Heart left ventricle (tissue), 16 donors: Measurements from ENCODE around the gene SPIN1. TPM values are rescaled to one million over a fixed set of nuclear protein-coding genes. Genes with fewer than 3 reads are reported as not detected.

Source experiments
- ATAC-seq, 4 donors: fragments of 200-7000 bp; cut with Tn5 transposase; one replicate each; pipeline ENCODE4 v1.9.1; 2020 to 2022; ENCODE audit warnings: moderate library complexity in 4 of 4, mild to moderate bottlenecking in 3 of 4, moderate number of reproducible peaks in 1 of 4
- DNase-seq, 5 donors: peaks; one replicate each; pipeline ENCODE4 v3.0.0-alpha.2; 2020
- H3K27ac ChIP-seq, 12 donors: fragments of 200-600 bp; sonication (generic) in 4 of 12; one replicate each; pipeline versions ENCODE4 v1.5.0 to v1.8.0; 2016 to 2022; ENCODE audit warnings: mild to moderate bottlenecking in 2 of 12
- H3K27me3 ChIP-seq, 9 donors: fragments of 200-600 bp; sonication (generic) in 2 of 9; one replicate each; pipeline versions ENCODE4 v1.5.1 to v1.8.0; 2016 to 2022; ENCODE audit warnings: mild to moderate bottlenecking in 3 of 9
- H3K36me3 ChIP-seq, 9 donors: fragments of 200-600 bp; sonication (generic) in 2 of 9; one replicate each; pipeline versions ENCODE4 v1.5.0 to v1.8.0; 2018 to 2022; ENCODE audit warnings: mild to moderate bottlenecking in 2 of 9
- H3K4me1 ChIP-seq, 12 donors: fragments of 200-600 bp; sonication (generic) in 4 of 12; one replicate each; pipeline versions ENCODE4 v1.5.0 to v1.8.0; 2016 to 2022; ENCODE audit warnings: mild to moderate bottlenecking in 3 of 12
- H3K4me3 ChIP-seq, 12 donors: fragments of 200-600 bp; sonication (generic) in 4 of 12; one replicate each; pipeline versions ENCODE4 v1.5.0 to v1.8.0; 2017 to 2022; ENCODE audit warnings: mild to moderate bottlenecking in 9 of 12, moderate library complexity in 4 of 12
- H3K9me3 ChIP-seq, 12 donors: fragments of 200-600 bp; sonication (generic) in 4 of 12; one replicate each; pipeline versions ENCODE4 v1.5.0 to v1.8.0; 2016 to 2022; ENCODE audit warnings: mild to moderate bottlenecking in 1 of 12
- CTCF ChIP-seq, 12 donors: fragments of 200-600 bp; sonication (generic) in 4 of 12; IDR thresholded peaks; one replicate each; pipeline versions ENCODE4 v1.5.0 to v1.8.0; 2018 to 2022; ENCODE audit warnings: antibody characterized with exemption in 12 of 12, mild to moderate bottlenecking in 5 of 12
- POLR2A ChIP-seq, 2 donors: fragments of 450-650 bp; IDR thresholded peaks; one replicate each; pipeline ENCODE4 v1.6.1; 2017; ENCODE audit warnings: antibody characterized with exemption in 2 of 2, mild to moderate bottlenecking in 2 of 2, moderate library complexity in 2 of 2
- WGBS, 4 donors: extraction: QIAGEN DNeasy Blood & Tissue Kit in 2 of 4; methylation state at CpG; one replicate each; pipeline versions ENCODE4 v1.1.5 to v1.1.7; 2013 to 2018; 5-methylcytosine and 5-hydroxymethylcytosine counted together
- intact Hi-C, 10 donors: fragments of 100-400 bp; cut with DNase I; formaldehyde crosslinking; loops; one replicate each; pipeline versions ENCODE4 v1.11.1 to v1.14.2; 2022
- polyA plus RNA-seq, 2 donors: library from polyadenylated mRNA; stranded (reverse); fragments of 200-250 nt; gene quantifications; one replicate each; pipeline ENCODE4 v1.2.3, GENCODE V29; 2013
- total RNA-seq, 9 donors: library from RNA; depleted of rRNA in 2 of 9; stranded (reverse); fragments of >200 nt in 2 of 9; fragmentation: NEBNext Ultra II Directional in 3 of 9; extraction: Animal tissue kit (Norgen Biotek cat#: 25700) in 3 of 9; gene quantifications; one replicate each; pipeline versions ENCODE4 v1.1.0 to v1.2.4, GENCODE V29; 2016 to 2023
- donor health status: ischemic (EF 13 %, LVEDD 7.1; RV severe dilation, severe dysfunction).
- donor health status: healthy with polysubstance abuse.
- donor health status: DM: no; HTN: yes; CAD: no.
- donor health status: DM: no; HTN: no; CAD: no.
- donor health status: ischemic (EF 25% LVEDD 6.9; RV normal size, moderate dysfunction).
- donor health status: ischemic (EF 25% LVEDD 5.7; RV mildly dilated, moderate dysfunction).
- donor health status: healthy.
- donor health status: DM: yes; HTN: yes; CAD: no.
- donor health status: ischemic (EF 35%, LVEDD 5.7; RV mildly dilated, moderate dysfunction).
- donor health status: nonischemic (EF 11% LVEDD 7.7; RV severe dilation, severe dysfunction).
- donor health status: DM: yes; HTN: yes; CAD: no.
- donor health status: PGD.
- donor health status: ischemic (EF 29% LVEDD 5.4; RV normal size, mild dysfunction).
- donor health status: nonischemic (EF 23%, LVEDD 6.1; RV moderate dilation, normal function).

Gene SPIN1
- total and polyA plus RNA-seq, 11 donors: 17.8 to 61.2 (median 43.4) TPM

- Histone ChIP-seq H3K27me3 (no peaks in the 10 kb centered on the region), H3K4me3 (no peak overlapping the region), H3K36me3 (no peaks in the 10 kb centered on the region), H3K27ac (no peak overlapping the region), H3K4me1 (peaks cover 0 to 9% (median 0%) of the 10 kb centered on the region in 12 donors), H3K9me3 (no peaks in the 10 kb centered on the region)
- 93 to 98% (median 98%) methylated on average over 7 of the region's 7 CpGs for WGBS, 4 donors
- ATAC-seq (no peak), DNase-seq (no peak)
- intact Hi-C loops: no loop called here
- TF ChIP-seq CTCF (IDR thresholded peaks at IDR 0.05): no peak
- TF ChIP-seq POLR2A (IDR thresholded peaks at IDR 0.05): no peak
Observed at GRCh38 chr9:88406051-88406450, 17.8 kb downstream of the SPIN1 start.

- H3K4me3 ChIP-seq: no peak overlapping the region
- peaks cover 0 to 25% (median 8%) of the 10 kb centered on the region in 12 donors for H3K9me3 ChIP-seq
- no peaks in the 10 kb centered on the region for H3K27me3 ChIP-seq
- DNase-seq (no peak), ATAC-seq (no peak)
- no peaks in the 10 kb centered on the region for H3K4me1 ChIP-seq
- H3K27ac ChIP-seq: no peak overlapping the region
- no peak for TF ChIP-seq POLR2A (IDR thresholded peaks at IDR 0.05)
- TF ChIP-seq CTCF (IDR thresholded peaks at IDR 0.05): no peak
- WGBS, 4 donors: 94 to 95% (median 95%) methylated on average over 4 of the region's 4 CpGs
- intact Hi-C loops: no loop called here
- peaks cover 0 to 17% (median 3%) of the 10 kb centered on the region in 9 donors for H3K36me3 ChIP-seq
Observed at GRCh38 chr9:88411471-88411870, 23.2 kb downstream of the SPIN1 start.

GRCh38 chr9:88414298-88414697 is 26.1 kb downstream of the SPIN1 start:
- H3K27me3 ChIP-seq: no peaks in the 10 kb centered on the region
- H3K4me3 ChIP-seq: no peak overlapping the region
- peaks cover 0 to 40% (median 11%) of the 10 kb centered on the region in 12 donors for H3K9me3 ChIP-seq
- no peak overlapping the region for H3K27ac ChIP-seq
- intact Hi-C loops: no loop called here
- DNase-seq: no peak
- H3K36me3 ChIP-seq: peaks cover 0 to 42% (median 13%) of the 10 kb centered on the region in 9 donors
- TF ChIP-seq POLR2A (IDR thresholded peaks at IDR 0.05) (no peak), CTCF (IDR thresholded peaks at IDR 0.05) (no peak)
- H3K4me1 ChIP-seq: no peaks in the 10 kb centered on the region
- ATAC-seq: no peak
- WGBS, 4 donors: 84 to 96% (median 87%) methylated on average over 2 of the region's 2 CpGs

- Histone ChIP-seq H3K9me3 (peaks cover 0 to 46% (median 18%) of the 10 kb centered on the region in 12 donors), H3K4me3 (no peak overlapping the region), H3K27me3 (no peaks in the 10 kb centered on the region), H3K36me3 (peaks cover 0 to 54% (median 12%) of the 10 kb centered on the region in 9 donors), H3K4me1 (no peaks in the 10 kb centered on the region), H3K27ac (no peak overlapping the region)
- intact Hi-C loops: no loop called here
- WGBS, 4 donors: 88 to 93% (median 91%) methylated on average over 4 of the region's 4 CpGs
- no peak for TF ChIP-seq CTCF (IDR thresholded peaks at IDR 0.05)
- no peak for TF ChIP-seq POLR2A (IDR thresholded peaks at IDR 0.05)
- DNase-seq (no peak), ATAC-seq (no peak)
Observed at GRCh38 chr9:88418025-88418424, 29.8 kb downstream of the SPIN1 start.
